Subcutaneous preadipocyte (primary cell): ENCODE results near the gene DDIT3. TPM values are rescaled to one million over a fixed set of nuclear protein-coding genes. Genes with fewer than 3 reads are reported as not detected.

Experiments used
- small RNA-seq: library from RNA; depleted of rRNA; stranded (forward); fragments of <200 nt; gene quantifications from one replicate; pipeline ENCODE3, GENCODE V24; 2012
- total RNA-seq: library from RNA; depleted of rRNA; stranded (reverse); fragments of >200 nt; gene quantifications from 2 replicates; pipeline ENCODE4 v1.2.3, GENCODE V29; 2012

Gene DDIT3, protein sequence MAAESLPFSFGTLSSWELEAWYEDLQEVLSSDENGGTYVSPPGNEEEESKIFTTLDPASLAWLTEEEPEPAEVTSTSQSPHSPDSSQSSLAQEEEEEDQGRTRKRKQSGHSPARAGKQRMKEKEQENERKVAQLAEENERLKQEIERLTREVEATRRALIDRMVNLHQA
- 16.6 and 19.1 TPM in 2 replicates for total RNA-seq

DNA sequence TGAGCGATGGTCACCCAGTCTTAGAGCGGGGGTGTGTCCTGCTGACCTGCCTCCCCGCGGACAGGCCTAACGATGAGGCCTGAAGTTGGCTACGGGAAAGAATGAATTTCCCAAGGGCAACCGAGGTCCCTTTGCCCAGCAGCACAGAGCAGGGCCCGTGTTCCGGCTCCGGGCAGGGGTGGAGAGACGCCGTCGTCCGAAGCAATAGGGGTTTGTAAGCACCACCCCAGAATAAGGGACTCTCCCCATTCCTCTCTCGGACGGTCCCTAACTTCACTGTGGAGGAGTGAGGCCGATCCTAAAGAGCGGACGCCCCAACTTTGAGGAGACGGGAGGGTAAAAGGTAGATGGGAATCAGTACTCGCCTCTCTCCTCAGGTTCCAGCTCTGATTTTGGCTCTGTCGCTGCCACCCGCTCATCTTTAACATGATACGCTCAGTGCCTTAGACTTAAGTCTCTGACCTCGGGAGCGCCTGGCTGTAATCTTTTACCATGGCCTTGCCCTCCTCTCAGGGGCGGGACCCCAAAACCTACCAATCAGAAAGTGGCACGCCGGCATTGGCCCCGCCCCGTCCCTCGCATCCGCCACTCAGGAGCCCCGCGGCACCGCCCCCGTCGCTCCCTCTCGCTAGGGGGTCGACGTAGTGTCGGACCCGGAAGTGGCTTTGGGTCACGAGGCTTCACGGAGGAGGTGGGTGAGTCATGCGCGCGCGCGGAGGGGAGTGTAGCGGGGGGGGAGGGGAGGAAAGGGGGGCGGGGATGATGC, at the start of gene DDIT3:
TSS of gene DDIT3 (minus strand) at position 462 of the 766 bp plus-strand sequence. CDS start 3,108 bp downstream, outside the sequence.

DNA sequence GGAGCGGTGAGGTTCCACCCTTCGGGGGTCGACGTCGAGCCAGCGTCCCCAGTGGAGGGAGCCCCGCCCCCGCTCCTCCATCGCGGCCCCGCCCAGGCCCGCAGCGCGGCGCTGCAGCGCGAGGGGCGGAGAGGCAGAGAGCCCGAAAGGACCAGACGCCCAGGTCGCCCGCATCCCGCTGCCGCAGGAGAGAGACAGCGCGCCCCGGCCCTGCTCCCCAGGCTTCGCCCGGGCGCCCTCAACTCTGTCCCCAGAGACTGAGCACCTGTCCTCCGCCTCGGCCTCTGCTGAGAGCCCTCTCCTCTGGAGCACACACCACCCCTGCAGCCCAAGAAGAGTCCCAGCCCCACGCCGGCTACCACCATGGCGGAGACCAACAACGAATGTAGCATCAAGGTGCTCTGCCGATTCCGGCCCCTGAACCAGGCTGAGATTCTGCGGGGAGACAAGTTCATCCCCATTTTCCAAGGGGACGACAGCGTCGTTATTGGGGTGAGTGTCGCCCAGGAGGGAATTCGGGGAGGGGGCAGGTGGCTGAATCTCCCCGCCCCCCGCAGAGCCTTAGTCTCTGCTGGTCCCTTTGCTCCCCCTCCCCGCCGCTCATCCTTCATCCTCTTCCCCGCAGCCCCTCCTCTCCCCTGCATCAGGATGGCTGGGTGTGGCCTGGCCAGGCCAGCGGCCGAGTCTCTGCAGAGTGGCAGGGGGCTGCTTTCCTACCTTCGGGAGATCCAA, 29.8 kb upstream of the DDIT3 start, which contains the start of gene KIF5A:
TSS of gene KIF5A (plus strand) at position 136 of the 732 bp plus-strand sequence. CDS start at position 364, 228 bp downstream.

DNA sequence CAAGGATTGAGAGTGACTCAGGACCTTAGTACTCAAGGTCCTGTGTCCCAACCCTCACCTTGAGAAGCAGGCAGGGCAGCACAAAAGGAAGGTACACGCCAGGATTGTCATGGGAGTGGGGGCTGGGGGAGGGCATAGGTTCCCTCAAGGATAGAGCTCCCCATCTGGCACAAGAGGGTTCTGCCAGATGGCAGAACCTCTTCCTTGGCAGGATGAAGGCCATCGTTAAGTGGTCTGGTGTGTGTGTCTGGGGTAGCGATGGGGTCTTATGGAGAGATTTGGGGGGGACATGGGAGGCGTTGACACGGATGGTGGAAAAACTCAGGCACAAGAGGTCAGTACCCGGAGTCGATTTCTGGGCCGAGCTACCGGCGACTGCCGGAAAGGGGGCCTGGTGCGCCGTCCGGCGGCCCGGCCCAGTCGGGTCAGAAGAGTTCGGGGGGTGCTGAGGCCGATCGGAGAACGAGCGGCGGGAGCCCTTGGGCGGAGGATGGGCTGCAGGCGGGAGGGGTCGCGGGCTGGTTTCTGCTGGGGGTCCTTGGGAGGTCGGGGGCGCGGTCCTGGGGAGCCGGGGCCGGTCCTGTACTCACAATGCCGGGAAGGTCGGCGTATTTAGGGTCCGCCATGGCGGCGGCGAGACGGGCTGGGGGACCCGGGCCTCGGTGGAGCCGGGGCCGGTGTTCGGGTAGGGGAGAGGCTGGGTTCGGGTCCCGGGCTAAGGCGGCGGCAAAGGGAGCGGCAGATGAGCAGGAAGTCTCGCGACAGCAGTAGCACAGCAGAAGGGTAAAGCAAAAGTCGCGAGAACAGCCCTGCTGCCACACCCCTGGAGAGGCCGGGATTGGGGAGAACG, 26.3 kb upstream of the DDIT3 start, which contains the start of gene DCTN2:
TSS of gene DCTN2 (minus strand) at position 755 of the 850 bp plus-strand sequence. CDS start at position 626, 129 bp downstream.

DNA sequence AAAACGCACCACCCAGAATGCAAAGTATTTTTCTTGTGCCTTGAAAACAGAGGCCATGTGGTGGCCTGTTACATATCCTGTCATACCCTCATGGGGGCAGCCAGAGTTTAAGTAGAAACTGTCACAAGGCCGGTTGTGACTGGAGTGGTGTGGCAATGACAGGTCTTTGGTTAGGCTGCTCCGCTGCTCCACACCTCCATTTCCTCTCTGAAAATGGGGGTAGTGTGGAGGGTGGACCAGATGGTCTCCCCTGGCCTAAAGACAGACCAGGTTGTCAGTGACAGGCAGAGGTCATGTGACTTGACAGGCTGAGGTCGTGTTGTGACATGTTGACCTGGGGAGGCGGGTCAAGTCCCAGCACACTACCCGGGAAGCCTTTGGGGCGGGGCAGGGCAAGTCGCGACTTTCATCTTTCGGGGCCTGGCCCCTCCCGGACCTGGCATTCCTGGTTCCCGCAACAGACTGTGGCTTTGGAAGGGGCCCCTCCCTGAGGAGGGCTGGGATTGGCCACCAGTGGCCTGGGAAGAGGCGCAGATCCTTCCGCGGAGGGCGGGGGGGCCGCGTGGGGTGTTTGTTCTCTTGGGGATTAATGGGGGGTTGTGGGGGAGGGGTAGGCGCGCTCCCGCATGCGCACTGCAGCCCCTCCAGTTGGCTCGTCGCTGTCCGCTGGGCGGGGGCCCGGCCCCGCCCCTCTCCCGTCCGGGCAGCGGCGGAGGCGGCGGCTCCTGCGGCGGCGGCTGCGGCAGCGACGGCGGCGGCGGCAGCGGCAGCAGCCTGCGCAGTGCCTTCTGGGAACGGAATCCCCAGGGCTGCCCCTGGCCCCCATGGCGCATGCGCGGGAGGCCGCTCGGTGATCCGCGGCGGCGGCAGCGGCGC, 1.9 kb upstream of the DDIT3 start, which contains the start of gene MBD6:
TSS of gene MBD6 (plus strand) at position 814 of the 876 bp plus-strand sequence. CDS start 1,480 bp downstream, outside the sequence.

DNA sequence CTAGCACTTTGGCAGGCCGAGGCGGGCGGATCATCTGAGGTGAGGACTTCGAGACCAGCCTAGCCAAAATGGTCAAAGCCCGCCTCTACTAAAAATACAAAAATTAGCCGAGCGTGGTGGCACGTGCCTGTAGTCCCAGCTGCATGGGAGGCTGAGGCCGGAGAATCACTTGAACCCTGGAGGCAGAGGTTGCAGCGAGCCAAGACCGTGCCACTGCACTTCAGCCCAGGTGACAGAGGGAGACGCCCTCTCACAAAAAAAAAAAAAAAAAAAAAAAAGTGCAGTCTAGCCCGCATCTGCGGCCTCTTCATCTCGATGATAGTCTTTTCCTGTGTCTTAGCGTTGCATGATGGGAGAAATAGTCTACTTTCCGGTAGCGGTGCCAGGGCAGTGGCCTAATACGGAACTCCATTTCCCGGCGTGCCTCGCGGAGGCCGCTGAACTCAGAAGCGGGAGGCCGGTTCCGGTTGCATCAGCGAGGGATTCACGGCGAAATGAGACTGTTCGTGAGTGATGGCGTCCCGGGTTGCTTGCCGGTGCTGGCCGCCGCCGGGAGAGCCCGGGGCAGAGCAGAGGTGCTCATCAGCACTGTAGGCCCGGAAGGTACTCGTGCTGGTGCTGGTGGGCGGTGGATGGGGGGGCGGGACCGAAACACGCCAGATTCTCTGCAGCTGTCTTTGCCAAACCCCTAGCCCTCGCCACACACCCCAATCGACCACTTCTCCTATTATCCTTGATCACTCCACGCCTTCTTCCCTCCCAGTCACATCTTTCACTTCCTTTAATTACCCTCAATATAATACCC, 32.5 kb downstream of the DDIT3 start, which contains the start of gene MARS1:
TSS of gene MARS1 (plus strand) at position 472 of the 805 bp plus-strand sequence. CDS start at position 495, 23 bp downstream.

DNA sequence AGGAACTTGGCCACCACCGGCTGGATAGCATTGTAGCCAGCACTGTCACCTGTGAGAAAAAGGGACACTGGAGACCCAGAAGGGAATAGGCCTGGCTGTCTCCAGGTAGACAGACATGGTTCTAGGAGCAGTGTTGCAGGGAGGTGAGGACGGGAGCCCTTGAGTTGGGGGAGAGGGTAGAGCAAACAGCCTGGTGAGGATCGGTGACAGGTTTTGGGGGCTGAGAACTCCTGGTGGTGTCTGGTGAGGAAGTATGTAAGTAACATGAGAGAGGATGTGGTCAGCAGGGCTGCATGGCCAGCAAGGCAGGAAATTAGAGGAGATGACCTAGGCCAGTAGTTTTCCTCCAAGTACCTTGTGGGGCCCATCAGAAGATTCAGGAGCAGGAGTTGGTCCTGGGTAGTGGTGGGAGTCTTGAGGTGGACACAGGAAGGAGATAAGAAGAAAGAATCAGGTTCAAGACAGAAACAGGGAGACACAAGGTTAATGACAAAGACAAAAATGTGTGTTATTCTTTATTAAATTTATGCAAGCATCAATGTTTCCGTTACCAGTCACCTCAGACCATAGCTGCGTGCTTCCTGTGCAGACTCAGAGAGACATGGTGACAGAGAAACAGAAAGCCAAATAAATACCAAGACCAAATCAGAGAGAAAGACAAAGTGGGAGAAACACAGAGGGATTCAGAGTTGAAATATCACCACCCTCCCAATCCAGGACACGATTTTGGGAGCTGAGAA, 40.8 kb downstream of the DDIT3 start, which contains the start of gene ARHGAP9:
TSS of gene ARHGAP9 (minus strand) at position 491 of the 740 bp plus-strand sequence. CDS start at position 31, 460 bp downstream.

Small RNA genes lying within 50 kb of the gene (small RNA-seq; reads per million reads assigned to genes)
- 0.19 reads per million for gene MIR616

Other genes with a start within 250 kb of the DDIT3 start
- 14.7 and 26.4 TPM in 2 replicates for gene R3HDM2, start 89.5 kb downstream of the DDIT3 start, total RNA-seq
- gene INHBC, start 85.7 kb downstream of the DDIT3 start, total RNA-seq = under 0.01 TPM in 1 of 2 replicates, not detected in the other
- not detected in 2 replicates for gene INHBE, start 65.2 kb downstream of the DDIT3 start, total RNA-seq
- gene GLI1, start 60.7 kb downstream of the DDIT3 start, total RNA-seq = under 0.01 and 0.78 TPM in 2 replicates
- under 0.01 TPM in 1 of 2 replicates, not detected in the other for gene ARHGAP9, start 40.6 kb downstream of the DDIT3 start, total RNA-seq
- gene MARS1, start 32.4 kb downstream of the DDIT3 start, total RNA-seq = 81.9 and 126 TPM in 2 replicates
- gene MBD6, start 2.3 kb upstream of the DDIT3 start, total RNA-seq = 2.9 and 5.7 TPM in 2 replicates
- gene DCTN2, start 26.7 kb upstream of the DDIT3 start, total RNA-seq = 89.3 and 95.6 TPM in 2 replicates
- gene KIF5A, start 29.5 kb upstream of the DDIT3 start, total RNA-seq = under 0.01 and 0.20 TPM in 2 replicates
- 1.8 and 2.6 TPM in 2 replicates for gene PIP4K2C, start 70.7 kb upstream of the DDIT3 start, total RNA-seq
- 0.78 and 3.7 TPM in 2 replicates for gene DTX3, start 84.3 kb upstream of the DDIT3 start, total RNA-seq
- 0.98 and 4.0 TPM in 2 replicates for gene ARHGEF25, start 90.9 kb upstream of the DDIT3 start, total RNA-seq
- under 0.01 and 0.20 TPM in 2 replicates for gene B4GALNT1, start 112.7 kb upstream of the DDIT3 start, total RNA-seq
- gene OS9, start 173.6 kb upstream of the DDIT3 start, total RNA-seq = 80.9 and 99.9 TPM in 2 replicates
- under 0.01 and 0.39 TPM in 2 replicates for gene AGAP2, start 218.2 kb upstream of the DDIT3 start, total RNA-seq
- 23.3 and 28.3 TPM in 2 replicates for gene TSPAN31, start 224.5 kb upstream of the DDIT3 start, total RNA-seq
- 238 and 247 TPM in 2 replicates for gene CDK4, start 231.8 kb upstream of the DDIT3 start, total RNA-seq
- gene MARCHF9, start 234.6 kb upstream of the DDIT3 start, total RNA-seq = 1.2 and 1.8 TPM in 2 replicates
- 0.39 and 1.1 TPM in 2 replicates for gene CYP27B1, start 246.6 kb upstream of the DDIT3 start, total RNA-seq